ENCODE measurements around the gene ANKFN1.

- no peak for TF ChIP-seq EZH2 (IDR thresholded peaks at IDR 0.05)
- TF ChIP-seq CTCF (IDR thresholded peaks at IDR 0.05) = peak; percentile 79
- TF ChIP-seq EZH2phosphoT487 (IDR thresholded peaks at IDR 0.05) = no peak
Measured at GRCh38 chr17:56125830-56126819, 27.1 kb upstream of the ANKFN1 start.
